GM20000 (cell line): ENCODE measurements around the gene MICU2.

Experiments
- DNase-seq: peaks from one replicate; pipeline ENCODE4 v3.0.0; 2012; ENCODE audit warnings: low spot score
- CTCF ChIP-seq: IDR thresholded peaks from 2 replicates; pipeline ENCODE4 v1.5.1; 2012; ENCODE audit warnings: mild to moderate bottlenecking, control low read depth; ENCODE audit errors: extremely low read depth, missing control alignments

Gene MICU2

GRCh38 chr13:21579754-21580316 is 24.1 kb downstream of the MICU2 start:
- TF ChIP-seq CTCF = no peak
- no peak for DNase-seq

- DNase-seq = no peak
- TF ChIP-seq CTCF = no peak
These were observed 25.2 kb downstream of the MICU2 start for GRCh38 chr13:21578748-21579147.

- DNase-seq = no peak
- TF ChIP-seq CTCF = no peak
These were observed 27.5 kb downstream of the MICU2 start for GRCh38 chr13:21576426-21576825.

- no peak for DNase-seq
- no peak for TF ChIP-seq CTCF
These were observed 29.9 kb downstream of the MICU2 start for GRCh38 chr13:21573920-21574712.

- DNase-seq = no peak
- TF ChIP-seq CTCF = no peak
These were observed 34.3 kb downstream of the MICU2 start for GRCh38 chr13:21569686-21570085.

- no peak for DNase-seq
- TF ChIP-seq CTCF = no peak
These were observed 35.1 kb downstream of the MICU2 start for GRCh38 chr13:21568854-21569253.

- TF ChIP-seq CTCF = no peak
These were observed 36.3 kb downstream of the MICU2 start for GRCh38 chr13:21567714-21568113.

More at GRCh38 chr13:21567714-21568113, 36.3 kb downstream of the MICU2 start:
- peak; percentile 7 for DNase-seq
